SK-N-SH (cell line): ENCODE measurements around the gene SFSWAP. TPM values are rescaled to one million over a fixed set of nuclear protein-coding genes. Genes with fewer than 3 reads are reported as not detected.

Experiments
- CTCF ChIA-PET: fragments of 300-600, 350-600 bp; formaldehyde crosslinking; extraction: SDS; loops from one replicate; lab custom pipeline; 2021; lab: Yijun Ruan, JAX
- POLR2A ChIA-PET: fragments of 350-600 bp; sonication (Branson Sonifier 250); formaldehyde crosslinking; extraction: SDS; loops from one replicate; lab custom pipeline; 2020; ENCODE audit warnings: antibody characterized with exemption, inconsistent platforms; lab: Yijun Ruan, JAX
- DNase-seq: peaks from one replicate; pipeline ENCODE4 v3.0.0; 2012
- H2AFZ ChIP-seq: fragments of 200-600 bp; sonication (generic); 2 replicates; pipeline ENCODE4 v1.8.1; 2016; ENCODE audit warnings: antibody characterized with exemption, mild to moderate bottlenecking, low read depth
- H3F3A ChIP-seq: fragments of 200-600 bp; sonication (generic); replicated peaks from 2 replicates; pipeline ENCODE3; 2016; ENCODE audit warnings: antibody characterized with exemption, mild to moderate bottlenecking; ENCODE audit not compliant: insufficient read depth
- H3K27ac ChIP-seq, 2 experiments: fragments of 200-500 bp in 1 of 2; fragments of 200-600 bp in 1 of 2; sonication (Bioruptor generic) in 1 of 2; sonication (generic), shearing (Covaris generic) in 1 of 2; 2 replicates each; pipeline versions ENCODE4 v1.5.1 to v1.6.1; 2014 to 2016; ENCODE audit warnings: low read depth in 2 of 2, inconsistent platforms in 1 of 2, low read length in 1 of 2, mild to moderate bottlenecking in 1 of 2, mixed read lengths in 1 of 2
- H3K27me3 ChIP-seq: fragments of 200-600 bp; sonication (generic), shearing (Covaris generic); 2 replicates; pipeline ENCODE4 v1.6.1; 2016; ENCODE audit warnings: mixed run types; ENCODE audit not compliant: insufficient read depth
- H3K36me3 ChIP-seq, 2 experiments: fragments of 200-500 bp in 1 of 2; fragments of 200-600 bp in 1 of 2; sonication (Bioruptor generic) in 1 of 2; sonication (generic) in 1 of 2; replicated peaks in 1 of 2; 2 replicates each; pipeline versions ENCODE3 to v1.5.1; 2014 to 2016; ENCODE audit warnings: low read length in 1 of 2, mild to moderate bottlenecking in 1 of 2; ENCODE audit not compliant: insufficient read depth in 2 of 2, control insufficient read depth in 1 of 2
- H3K4me1 ChIP-seq, 2 experiments: fragments of 200-500 bp in 1 of 2; fragments of 200-600 bp in 1 of 2; sonication (Bioruptor generic) in 1 of 2; sonication (generic), shearing (Covaris generic) in 1 of 2; 2 replicates each; pipeline versions ENCODE4 v1.5.1 to v1.6.1; 2014 to 2016; ENCODE audit warnings: low read depth in 1 of 2, low read length in 1 of 2, mixed run types in 1 of 2; ENCODE audit not compliant: insufficient read depth in 2 of 2, control insufficient read depth in 1 of 2
- H3K4me2 ChIP-seq: fragments of 200-600 bp; sonication (generic), shearing (Covaris generic); 2 replicates; pipeline ENCODE4 v1.6.1; 2017; ENCODE audit warnings: mixed run types
- H3K4me3 ChIP-seq, 2 experiments: fragments of 200-500 bp in 1 of 2; fragments of 200-600 bp in 1 of 2; sonication (Bioruptor generic) in 1 of 2; sonication (generic), shearing (Covaris generic) in 1 of 2; 2 replicates each; pipeline versions ENCODE4 v1.5.1 to v1.8.1; 2014 to 2016; ENCODE audit warnings: low read depth in 2 of 2, inconsistent platforms in 1 of 2, low read length in 1 of 2, mild to moderate bottlenecking in 1 of 2, mixed read lengths in 1 of 2, moderate library complexity in 1 of 2
- H3K79me2 ChIP-seq: fragments of 200-600 bp; sonication (generic); 2 replicates; pipeline ENCODE4 v1.8.1; 2017; ENCODE audit warnings: mild to moderate bottlenecking; ENCODE audit not compliant: insufficient read depth
- H3K9ac ChIP-seq: fragments of 200-600 bp; sonication (generic); 2 replicates; pipeline ENCODE4 v1.6.1; 2017; ENCODE audit warnings: mixed run types
- H3K9me2 ChIP-seq: fragments of 200-600 bp; sonication (generic); 2 replicates; pipeline ENCODE4 v1.6.1; 2017; ENCODE audit warnings: mixed run types
- H3K9me3 ChIP-seq: fragments of 200-600 bp; sonication (generic); 2 replicates; pipeline ENCODE4 v1.6.1; 2017; ENCODE audit warnings: mixed run types, mild to moderate bottlenecking, moderate library complexity
- H4K20me1 ChIP-seq: fragments of 200-600 bp; sonication (generic); 2 replicates; pipeline ENCODE4 v1.6.1; 2017; ENCODE audit warnings: mild to moderate bottlenecking, mixed run types; ENCODE audit not compliant: insufficient read depth
- EZH2phosphoT487 ChIP-seq: fragments of 200-600 bp; sonication (generic); IDR thresholded peaks from 2 replicates; pipeline ENCODE4 v1.6.1; 2017; ENCODE audit warnings: low read depth, mixed run types, mild to moderate bottlenecking, antibody characterized with exemption, moderate library complexity, borderline replicate concordance
- IRF3 ChIP-seq: fragments of 150-350 bp; IDR thresholded peaks from 2 replicates; pipeline ENCODE4 v1.6.1; 2016; ENCODE audit warnings: mild to moderate bottlenecking, low read depth, low read length
- MEF2A ChIP-seq: IDR thresholded peaks from 2 replicates; pipeline ENCODE4 v1.4.0; 2012; ENCODE audit warnings: low read depth, borderline replicate concordance
- NRF1 ChIP-seq: IDR thresholded peaks from 2 replicates; pipeline ENCODE4 v1.6.1; 2012; ENCODE audit warnings: low read depth, mild to moderate bottlenecking, low read length
- POLR2AphosphoS5 ChIP-seq: IDR thresholded peaks from 2 replicates; pipeline ENCODE4 v1.6.1; 2012; ENCODE audit warnings: low read depth, low read length
- RAD21 ChIP-seq: IDR thresholded peaks from 2 replicates; pipeline ENCODE4 v1.6.1; 2012; ENCODE audit warnings: mild to moderate bottlenecking, low read length
- RXRA ChIP-seq: IDR thresholded peaks from 2 replicates; pipeline ENCODE4 v1.4.0; 2012; ENCODE audit warnings: low read depth, mild to moderate bottlenecking, borderline replicate concordance
- SIN3A ChIP-seq: IDR thresholded peaks from 2 replicates; pipeline ENCODE4 v1.6.1; 2012; ENCODE audit warnings: low read depth, mild to moderate bottlenecking, low read length, moderate library complexity, borderline replicate concordance
- SMC3 ChIP-seq: IDR thresholded peaks from 2 replicates; pipeline ENCODE4 v1.6.1; 2012; ENCODE audit warnings: low read depth, low read length, improper control_type of control experiment
- USF2 ChIP-seq: fragments of 150-350 bp; IDR thresholded peaks from 2 replicates; pipeline ENCODE4 v1.6.1; 2017; ENCODE audit warnings: antibody characterized with exemption, low read length, low read depth, borderline replicate concordance
- WGBS: methylation state at CpG from one replicate; pipeline ENCODE4 v1.1.6; 2017; ENCODE audit warnings: low lambda C conversion rate; 5-methylcytosine and 5-hydroxymethylcytosine counted together
- polyA plus RNA-seq, 3 experiments: library from polyadenylated mRNA; depleted of rRNA; stranded (reverse); fragments of >200 nt; gene quantifications; 2 replicates each; pipeline ENCODE4 v1.2.3, GENCODE V29; 2012
- TF ChIP-seq, protein P1 (sequence below): IDR thresholded peaks from 2 replicates; pipeline ENCODE4 v1.4.0; 2012; ENCODE audit warnings: low read depth, borderline replicate concordance

SFSWAP gene
- polyA plus RNA-seq, 1 of the 3 experiments (the other 2 are of a cell fraction) = 27.9 TPM

GRCh38 chr12:131683266-131684014, 27.4 kb upstream of the SFSWAP start (continued):
- TF ChIP-seq SIN3A = no peak
- no peak for TF ChIP-seq IRF3
- no peak for TF ChIP-seq SMC3
- no peak for TF ChIP-seq RAD21
- no peak for TF ChIP-seq EZH2phosphoT487

DNA sequence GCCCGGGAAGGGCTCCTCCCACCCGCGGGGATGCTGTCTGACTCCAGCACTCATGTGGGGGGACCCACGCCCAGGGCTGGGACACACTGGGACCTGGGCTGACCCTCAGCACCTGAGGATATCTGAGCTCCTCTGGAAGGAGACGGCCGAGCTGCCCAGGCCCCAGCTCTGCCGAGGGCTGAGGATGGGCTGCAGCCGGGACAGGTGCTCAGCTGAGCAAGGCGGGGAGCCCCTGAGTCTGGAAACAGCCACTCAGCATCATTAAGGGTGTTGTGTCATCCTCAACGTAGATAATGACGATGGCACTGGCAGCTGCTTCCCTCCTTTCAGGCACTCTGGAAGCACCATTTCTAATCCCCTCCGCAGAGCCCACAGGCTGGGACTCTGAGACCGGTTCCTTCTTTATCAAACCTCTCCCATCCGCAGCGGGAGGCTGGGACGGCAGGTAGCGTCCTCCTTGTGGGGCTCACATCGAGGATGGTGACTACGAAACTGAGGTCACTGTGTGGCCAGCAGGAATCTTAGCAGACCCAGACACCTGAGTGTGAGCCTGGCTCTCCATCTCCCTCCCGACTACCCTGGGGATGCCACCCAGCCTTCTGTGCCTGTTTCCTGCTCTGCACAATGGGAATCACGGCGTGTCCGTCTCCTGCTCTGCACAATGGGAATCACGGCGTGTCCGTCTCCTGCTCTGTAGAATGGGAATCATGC, 26.7 kb upstream of the SFSWAP start:
- H3K27ac ChIP-seq = no peak overlapping the region
- no peak overlapping the region for H2AFZ ChIP-seq
- H3K9ac ChIP-seq = no peak overlapping the region
- ChIA-PET CTCF (no interaction called here), POLR2A (no interaction called here)
- no peak overlapping the region for H3K4me2 ChIP-seq
- H3K79me2 ChIP-seq = no peaks in the 10 kb centered on the region
- H3K9me3 ChIP-seq = no peaks in the 10 kb centered on the region
- TF ChIP-seq MEF2A (no peak), USF2 (no peak), RXRA (no peak)
- H3K36me3 ChIP-seq = no peaks in the 10 kb centered on the region
- no peak for DNase-seq
- no peak overlapping the region for H3K4me3 ChIP-seq
- H3K9me2 ChIP-seq = no peaks in the 10 kb centered on the region
- H3K27me3 ChIP-seq = no peaks in the 10 kb centered on the region
- H3K4me1 ChIP-seq = no peaks in the 10 kb centered on the region
- H4K20me1 ChIP-seq = no peaks in the 10 kb centered on the region
- H3F3A ChIP-seq = no peaks in the 10 kb centered on the region
- WGBS = 60% methylated on average over 16 of the region's 26 CpGs

DNA sequence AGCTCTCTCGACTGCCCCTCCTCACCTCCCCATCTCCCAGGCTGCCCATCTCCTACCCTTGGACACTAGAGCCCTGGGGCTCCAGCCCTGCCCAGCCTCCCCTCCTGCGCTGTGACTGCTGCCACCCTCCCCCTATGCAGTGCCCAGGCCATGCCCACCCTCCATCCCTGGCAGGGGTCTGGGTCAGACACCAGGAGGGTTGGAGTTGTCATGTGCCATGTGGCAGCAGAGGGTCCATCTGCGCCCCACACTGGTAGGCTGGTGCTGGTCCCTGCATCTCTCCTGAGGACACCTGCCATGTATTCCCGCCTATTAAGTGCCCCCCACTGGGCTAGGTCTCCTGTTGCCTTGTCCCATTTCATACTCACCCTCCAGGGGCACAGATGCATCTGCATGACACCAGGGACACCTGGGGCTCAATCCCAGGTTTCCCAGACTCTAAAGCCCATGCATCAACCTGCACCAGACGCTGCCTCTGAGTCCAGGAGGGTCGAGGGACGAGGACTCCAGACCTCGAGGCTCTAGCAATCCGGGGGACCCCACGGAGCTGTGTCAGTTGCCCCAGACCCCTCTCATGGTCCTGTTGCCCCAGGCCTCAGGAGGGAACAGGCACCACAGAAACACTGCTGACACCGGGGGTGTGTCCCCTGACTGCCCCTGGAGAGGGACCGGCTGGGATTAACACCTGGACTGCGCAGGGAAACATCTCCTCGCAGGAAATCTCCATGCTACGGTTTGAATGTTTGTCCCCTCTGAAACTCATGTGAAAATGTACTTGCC, 23.4 kb upstream of the SFSWAP start:
- ChIA-PET CTCF (no interaction called here), POLR2A (no interaction called here)
- Histone ChIP-seq H3K27me3 (no peaks in the 10 kb centered on the region), H3K4me1 (no peaks in the 10 kb centered on the region), H3K36me3 (no peaks in the 10 kb centered on the region), H3K4me2 (no peak overlapping the region), H3K9ac (no peak overlapping the region), H3F3A (no peaks in the 10 kb centered on the region), H3K9me3 (no peaks in the 10 kb centered on the region), H3K9me2 (no peaks in the 10 kb centered on the region), H3K79me2 (no peaks in the 10 kb centered on the region), H3K27ac (no peak overlapping the region), H2AFZ (no peak overlapping the region), H4K20me1 (no peaks in the 10 kb centered on the region), H3K4me3 (no peak overlapping the region)
- no peak for TF ChIP-seq POLR2AphosphoS5
- no peak for TF ChIP-seq NRF1
- TF ChIP-seq, protein P1, sequence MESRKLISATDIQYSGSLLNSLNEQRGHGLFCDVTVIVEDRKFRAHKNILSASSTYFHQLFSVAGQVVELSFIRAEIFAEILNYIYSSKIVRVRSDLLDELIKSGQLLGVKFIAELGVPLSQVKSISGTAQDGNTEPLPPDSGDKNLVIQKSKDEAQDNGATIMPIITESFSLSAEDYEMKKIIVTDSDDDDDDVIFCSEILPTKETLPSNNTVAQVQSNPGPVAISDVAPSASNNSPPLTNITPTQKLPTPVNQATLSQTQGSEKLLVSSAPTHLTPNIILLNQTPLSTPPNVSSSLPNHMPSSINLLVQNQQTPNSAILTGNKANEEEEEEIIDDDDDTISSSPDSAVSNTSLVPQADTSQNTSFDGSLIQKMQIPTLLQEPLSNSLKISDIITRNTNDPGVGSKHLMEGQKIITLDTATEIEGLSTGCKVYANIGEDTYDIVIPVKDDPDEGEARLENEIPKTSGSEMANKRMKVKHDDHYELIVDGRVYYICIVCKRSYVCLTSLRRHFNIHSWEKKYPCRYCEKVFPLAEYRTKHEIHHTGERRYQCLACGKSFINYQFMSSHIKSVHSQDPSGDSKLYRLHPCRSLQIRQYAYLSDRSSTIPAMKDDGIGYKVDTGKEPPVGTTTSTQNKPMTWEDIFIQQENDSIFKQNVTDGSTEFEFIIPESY = no peak
- no peak for DNase-seq
- 11% methylated on average over 14 of the region's 15 CpGs for WGBS
